ENCODE results near the gene JARID2.

DNA sequence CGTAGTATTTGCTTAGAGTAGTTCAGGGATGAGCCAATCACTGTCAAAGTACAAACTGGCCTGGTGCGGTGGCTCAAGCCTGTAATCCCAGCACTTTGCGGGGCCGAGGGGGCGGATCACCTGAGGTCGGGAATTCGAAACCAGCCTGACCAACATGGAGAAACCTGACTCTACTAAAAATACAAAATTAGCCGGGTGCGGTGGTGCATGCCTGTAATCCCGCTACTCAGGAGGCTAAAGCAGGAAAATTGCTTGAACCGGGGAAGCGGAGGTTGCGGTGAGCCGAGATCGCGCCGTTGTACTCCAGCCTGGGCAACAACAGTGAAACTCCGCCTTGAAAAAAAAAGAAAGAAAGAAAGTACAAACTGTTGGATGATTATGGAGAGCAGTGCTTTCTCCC is 27.5 kb upstream of the JARID2 start:
- TF ChIP-seq ETV5 (CRISPR knock-in tag; IDR thresholded peaks at IDR 0.05; ENCODE audit: low read depth) = no peak
- TF ChIP-seq TARDBP (IDR thresholded peaks at IDR 0.05) = no peak
- no peak for TF ChIP-seq EZH2 (IDR thresholded peaks at IDR 0.05; ENCODE audit: borderline replicate concordance, low read depth, low read length)
- TF ChIP-seq, protein P1, sequence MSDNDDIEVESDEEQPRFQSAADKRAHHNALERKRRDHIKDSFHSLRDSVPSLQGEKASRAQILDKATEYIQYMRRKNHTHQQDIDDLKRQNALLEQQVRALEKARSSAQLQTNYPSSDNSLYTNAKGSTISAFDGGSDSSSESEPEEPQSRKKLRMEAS (CRISPR knock-in tag; IDR thresholded peaks at IDR 0.05) = no peak
- no peak for TF ChIP-seq NFIX (CRISPR knock-in tag; IDR thresholded peaks at IDR 0.05; ENCODE audit: low read depth)
- TF ChIP-seq, protein P2, sequence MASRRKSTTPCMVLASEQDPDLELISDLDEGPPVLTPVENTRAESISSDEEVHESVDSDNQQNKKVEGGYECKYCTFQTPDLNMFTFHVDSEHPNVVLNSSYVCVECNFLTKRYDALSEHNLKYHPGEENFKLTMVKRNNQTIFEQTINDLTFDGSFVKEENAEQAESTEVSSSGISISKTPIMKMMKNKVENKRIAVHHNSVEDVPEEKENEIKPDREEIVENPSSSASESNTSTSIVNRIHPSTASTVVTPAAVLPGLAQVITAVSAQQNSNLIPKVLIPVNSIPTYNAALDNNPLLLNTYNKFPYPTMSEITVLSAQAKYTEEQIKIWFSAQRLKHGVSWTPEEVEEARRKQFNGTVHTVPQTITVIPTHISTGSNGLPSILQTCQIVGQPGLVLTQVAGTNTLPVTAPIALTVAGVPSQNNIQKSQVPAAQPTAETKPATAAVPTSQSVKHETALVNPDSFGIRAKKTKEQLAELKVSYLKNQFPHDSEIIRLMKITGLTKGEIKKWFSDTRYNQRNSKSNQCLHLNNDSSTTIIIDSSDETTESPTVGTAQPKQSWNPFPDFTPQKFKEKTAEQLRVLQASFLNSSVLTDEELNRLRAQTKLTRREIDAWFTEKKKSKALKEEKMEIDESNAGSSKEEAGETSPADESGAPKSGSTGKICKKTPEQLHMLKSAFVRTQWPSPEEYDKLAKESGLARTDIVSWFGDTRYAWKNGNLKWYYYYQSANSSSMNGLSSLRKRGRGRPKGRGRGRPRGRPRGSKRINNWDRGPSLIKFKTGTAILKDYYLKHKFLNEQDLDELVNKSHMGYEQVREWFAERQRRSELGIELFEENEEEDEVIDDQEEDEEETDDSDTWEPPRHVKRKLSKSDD (conservative IDR thresholded peaks at IDR 0.05; ENCODE audit: low read length) = no peak
- TF ChIP-seq, protein P3, sequence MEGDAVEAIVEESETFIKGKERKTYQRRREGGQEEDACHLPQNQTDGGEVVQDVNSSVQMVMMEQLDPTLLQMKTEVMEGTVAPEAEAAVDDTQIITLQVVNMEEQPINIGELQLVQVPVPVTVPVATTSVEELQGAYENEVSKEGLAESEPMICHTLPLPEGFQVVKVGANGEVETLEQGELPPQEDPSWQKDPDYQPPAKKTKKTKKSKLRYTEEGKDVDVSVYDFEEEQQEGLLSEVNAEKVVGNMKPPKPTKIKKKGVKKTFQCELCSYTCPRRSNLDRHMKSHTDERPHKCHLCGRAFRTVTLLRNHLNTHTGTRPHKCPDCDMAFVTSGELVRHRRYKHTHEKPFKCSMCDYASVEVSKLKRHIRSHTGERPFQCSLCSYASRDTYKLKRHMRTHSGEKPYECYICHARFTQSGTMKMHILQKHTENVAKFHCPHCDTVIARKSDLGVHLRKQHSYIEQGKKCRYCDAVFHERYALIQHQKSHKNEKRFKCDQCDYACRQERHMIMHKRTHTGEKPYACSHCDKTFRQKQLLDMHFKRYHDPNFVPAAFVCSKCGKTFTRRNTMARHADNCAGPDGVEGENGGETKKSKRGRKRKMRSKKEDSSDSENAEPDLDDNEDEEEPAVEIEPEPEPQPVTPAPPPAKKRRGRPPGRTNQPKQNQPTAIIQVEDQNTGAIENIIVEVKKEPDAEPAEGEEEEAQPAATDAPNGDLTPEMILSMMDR (IDR thresholded peaks at IDR 0.05 in 2 of 3, conservative IDR thresholded peaks at IDR 0.05 in 1 of 3; ENCODE audit: insufficient read depth in 2 of 3, low read depth in 1 of 3, low read length in 3 of 3) = no peak
- TF ChIP-seq TBP (optimal IDR thresholded peaks at IDR 0.05; ENCODE audit: low read depth, low read length) = no peak
- no peak for TF ChIP-seq BRCA1 (IDR thresholded peaks at IDR 0.05)
- TF ChIP-seq BRCA1 (CRISPR knock-in tag; IDR thresholded peaks at IDR 0.05) = no peak
- TF ChIP-seq MXI1 (IDR thresholded peaks at IDR 0.05; ENCODE audit: low read depth, low read length) = no peak
- TF ChIP-seq JUND (IDR thresholded peaks at IDR 0.05; ENCODE audit: borderline replicate concordance, low read depth, low read length) = no peak
- no peak for TF ChIP-seq JUND (tag; IDR thresholded peaks at IDR 0.05; ENCODE audit: borderline replicate concordance, low read depth, low read length)
- no peak for TF ChIP-seq RFX7 (CRISPR knock-in tag; IDR thresholded peaks at IDR 0.05)

All from K562 (cell line).